Measurements from ENCODE around the gene IFI35.

- no peak for TF ChIP-seq EZH2 (IDR thresholded peaks at IDR 0.05; ENCODE audit: insufficient read depth, poor library complexity, severe bottlenecking)
- TF ChIP-seq EZH2phosphoT487 (IDR thresholded peaks at IDR 0.05; ENCODE audit: insufficient read depth, low read depth) = no peak
These were observed 14.5 kb downstream of the IFI35 start for GRCh38 chr17:43020789-43021740.
